ENCODE data around the gene ZNRF3. TPM values are rescaled to one million over a fixed set of nuclear protein-coding genes. Genes with fewer than 3 reads are reported as not detected.
"Not testable (repeated sequence)": the region's sequence is repeated elsewhere in the genome, so short reads cannot be mapped to it uniquely, and the experiment has no call there.

ZNRF3 gene
- total RNA-seq, 1 donor = 6.9 TPM

DNA sequence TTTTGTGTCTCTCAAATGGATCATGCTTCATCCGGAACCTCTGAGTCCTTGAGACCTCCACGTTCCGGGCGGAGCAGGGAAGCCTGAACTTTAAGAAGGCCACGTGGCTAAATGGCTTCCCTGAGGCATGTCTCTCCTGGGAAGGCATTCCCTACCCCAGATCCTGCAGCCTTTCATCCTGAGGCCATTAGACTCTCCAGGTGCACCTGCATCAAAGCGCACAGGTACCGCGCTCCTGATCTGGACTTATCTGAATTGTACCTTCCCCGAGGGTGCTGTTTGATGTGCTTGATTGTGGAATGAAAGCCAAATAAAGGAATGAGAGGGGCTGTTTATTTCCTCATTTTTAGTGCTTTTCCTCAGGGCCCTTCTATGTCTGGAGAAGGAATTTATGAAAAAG is 155.8 kb downstream of the ZNRF3 start:
- Histone ChIP-seq H3K4me1 (ENCODE audit: insufficient read depth, low read length) (peaks cover 27% of the 10 kb centered on the region), H3K36me3 (ENCODE audit: insufficient read depth, low read length) (no peaks in the 10 kb centered on the region), H3K9me3 (ENCODE audit: low read depth, low read length) (no peaks in the 10 kb centered on the region), H3K27ac (ENCODE audit: low read depth, low read length) (no peak overlapping the region), H3K79me2 (ENCODE audit: insufficient read depth, low read length) (peaks cover 1% of the 10 kb centered on the region), H4K20me1 (ENCODE audit: insufficient read depth, low read length) (peaks cover 3% of the 10 kb centered on the region), H3K27me3 (ENCODE audit: insufficient read depth, low read length) (no peaks in the 10 kb centered on the region), H3K4me2 (ENCODE audit: insufficient read depth, low read length) (no peak overlapping the region), H2AFZ (ENCODE audit: low read length) (no peak overlapping the region), H3K4me3 (ENCODE audit: insufficient read depth, low read length) (no peak overlapping the region)
- no peak for DNase-seq (ENCODE audit: insufficient read length, low spot score, missing footprints)
- TF ChIP-seq, protein P1, sequence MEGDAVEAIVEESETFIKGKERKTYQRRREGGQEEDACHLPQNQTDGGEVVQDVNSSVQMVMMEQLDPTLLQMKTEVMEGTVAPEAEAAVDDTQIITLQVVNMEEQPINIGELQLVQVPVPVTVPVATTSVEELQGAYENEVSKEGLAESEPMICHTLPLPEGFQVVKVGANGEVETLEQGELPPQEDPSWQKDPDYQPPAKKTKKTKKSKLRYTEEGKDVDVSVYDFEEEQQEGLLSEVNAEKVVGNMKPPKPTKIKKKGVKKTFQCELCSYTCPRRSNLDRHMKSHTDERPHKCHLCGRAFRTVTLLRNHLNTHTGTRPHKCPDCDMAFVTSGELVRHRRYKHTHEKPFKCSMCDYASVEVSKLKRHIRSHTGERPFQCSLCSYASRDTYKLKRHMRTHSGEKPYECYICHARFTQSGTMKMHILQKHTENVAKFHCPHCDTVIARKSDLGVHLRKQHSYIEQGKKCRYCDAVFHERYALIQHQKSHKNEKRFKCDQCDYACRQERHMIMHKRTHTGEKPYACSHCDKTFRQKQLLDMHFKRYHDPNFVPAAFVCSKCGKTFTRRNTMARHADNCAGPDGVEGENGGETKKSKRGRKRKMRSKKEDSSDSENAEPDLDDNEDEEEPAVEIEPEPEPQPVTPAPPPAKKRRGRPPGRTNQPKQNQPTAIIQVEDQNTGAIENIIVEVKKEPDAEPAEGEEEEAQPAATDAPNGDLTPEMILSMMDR (IDR thresholded peaks at IDR 0.05; ENCODE audit: extremely low read depth, low read depth, low read length) = no peak

DNA sequence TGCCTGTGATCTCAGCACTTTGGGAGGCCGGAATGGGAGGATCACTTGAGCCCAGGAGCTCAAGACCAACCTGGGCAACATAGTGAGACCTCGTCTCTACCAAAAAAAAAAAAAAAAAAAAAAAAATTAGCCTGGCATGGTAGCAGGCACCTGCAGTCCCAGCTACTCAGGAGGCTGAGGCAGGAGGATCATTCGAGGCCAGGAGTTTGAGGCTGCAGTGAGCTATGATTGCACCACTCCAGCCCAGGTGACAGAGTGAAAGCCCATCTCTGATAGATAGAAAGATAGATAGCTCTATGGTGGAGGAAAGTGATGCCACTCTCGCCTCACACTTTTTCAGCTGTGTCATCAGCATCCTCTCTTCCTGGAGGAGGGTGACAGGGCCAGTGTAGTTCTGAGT is 156.3 kb downstream of the ZNRF3 start:
- not testable (repeated sequence) for H3K27ac ChIP-seq (ENCODE audit: low read depth, low read length); H3K9me3 ChIP-seq (ENCODE audit: low read depth, low read length); H3K27me3 ChIP-seq (ENCODE audit: insufficient read depth, low read length); H3K4me2 ChIP-seq (ENCODE audit: insufficient read depth, low read length); H4K20me1 ChIP-seq (ENCODE audit: insufficient read depth, low read length); H3K4me3 ChIP-seq (ENCODE audit: insufficient read depth, low read length); H3K36me3 ChIP-seq (ENCODE audit: insufficient read depth, low read length); H2AFZ ChIP-seq (ENCODE audit: low read length); H3K79me2 ChIP-seq (ENCODE audit: insufficient read depth, low read length); DNase-seq (ENCODE audit: insufficient read length, low spot score, missing footprints)
- peaks cover 32% of the 10 kb centered on the region for H3K4me1 ChIP-seq (ENCODE audit: insufficient read depth, low read length)

DNA sequence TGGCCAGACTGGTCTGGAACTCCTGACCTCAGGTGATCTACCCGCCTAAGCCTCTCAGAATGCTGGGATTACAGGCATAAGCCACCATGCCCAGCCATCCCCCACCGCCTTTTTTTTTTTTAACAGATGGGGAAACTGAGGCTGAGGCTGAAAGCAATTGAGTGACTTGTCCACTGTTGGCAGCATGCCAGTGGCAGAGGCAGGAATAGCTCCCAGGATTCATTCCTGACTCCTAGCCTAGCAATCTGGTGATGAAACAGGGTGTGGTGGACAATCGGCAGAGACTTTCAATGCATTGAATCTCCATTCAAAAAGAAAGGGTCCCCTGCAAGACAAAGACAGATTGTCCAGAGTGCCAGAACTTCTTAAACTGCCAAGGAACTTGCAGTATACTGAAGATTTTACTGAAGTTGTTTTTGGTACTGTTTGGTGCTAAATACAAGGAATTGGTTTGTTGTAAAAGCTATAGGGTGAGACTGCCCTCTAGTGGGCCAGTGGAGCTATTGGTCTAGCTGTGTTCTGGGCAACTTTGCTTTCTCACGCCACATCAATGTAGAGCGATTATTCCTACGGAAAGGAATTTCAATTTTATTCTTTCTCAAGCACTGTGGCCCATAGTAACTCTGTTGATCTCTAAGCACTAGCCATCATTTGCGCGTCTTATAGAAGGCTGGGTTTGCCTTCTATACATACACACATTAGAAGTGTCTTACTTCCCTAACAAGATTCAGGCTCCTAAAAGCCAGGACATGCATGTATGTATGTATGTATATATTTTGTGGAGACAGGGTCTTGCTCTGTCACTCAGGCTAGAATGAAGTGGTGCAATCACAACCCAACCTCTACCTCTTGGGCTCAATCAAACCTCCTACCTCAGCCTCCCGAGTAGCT is 157.3 kb downstream of the ZNRF3 start:
- Histone ChIP-seq H2AFZ (ENCODE audit: low read length) (no peak overlapping the region), H3K36me3 (ENCODE audit: insufficient read depth, low read length) (no peaks in the 10 kb centered on the region), H3K79me2 (ENCODE audit: insufficient read depth, low read length) (no peaks in the 10 kb centered on the region), H3K27me3 (ENCODE audit: insufficient read depth, low read length) (no peaks in the 10 kb centered on the region), H4K20me1 (ENCODE audit: insufficient read depth, low read length) (peaks cover 8% of the 10 kb centered on the region), H3K27ac (ENCODE audit: low read depth, low read length) (peak overlapping the region; percentile 83), H3K4me3 (ENCODE audit: insufficient read depth, low read length) (no peak overlapping the region), H3K4me1 (ENCODE audit: insufficient read depth, low read length) (peaks cover 38% of the 10 kb centered on the region), H3K9me3 (ENCODE audit: low read depth, low read length) (no peaks in the 10 kb centered on the region), H3K4me2 (ENCODE audit: insufficient read depth, low read length) (peak overlapping the region; percentile 31)
- TF ChIP-seq, protein P1 (IDR thresholded peaks at IDR 0.05; ENCODE audit: extremely low read depth, low read depth, low read length) = peak; percentile 99
- peak; percentile 86 for DNase-seq (ENCODE audit: insufficient read length, low spot score, missing footprints)

DNA sequence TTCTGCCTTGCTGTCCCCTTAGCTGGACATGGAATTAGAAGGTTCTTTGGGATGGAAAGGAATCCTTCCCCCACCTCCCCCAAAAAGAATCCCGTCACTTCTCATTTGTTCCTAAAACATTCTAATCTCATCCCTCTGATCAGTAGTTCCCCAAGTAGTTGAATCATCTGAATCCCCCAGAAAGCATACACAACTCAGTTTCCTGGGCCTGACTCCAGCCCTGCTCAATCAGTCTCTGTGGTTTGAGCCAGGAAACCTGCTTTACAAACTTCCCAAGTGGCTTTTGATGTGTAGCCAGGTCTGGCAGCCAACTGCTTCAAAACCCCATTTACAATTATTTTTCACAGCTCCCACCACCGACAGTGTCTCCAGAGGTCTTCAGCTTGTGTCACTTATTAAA is 158.0 kb downstream of the ZNRF3 start:
- Histone ChIP-seq H3K4me1 (ENCODE audit: insufficient read depth, low read length) (peaks cover 38% of the 10 kb centered on the region), H4K20me1 (ENCODE audit: insufficient read depth, low read length) (peaks cover 8% of the 10 kb centered on the region), H2AFZ (ENCODE audit: low read length) (no peak overlapping the region), H3K4me2 (ENCODE audit: insufficient read depth, low read length) (peak overlapping the region; percentile 31), H3K79me2 (ENCODE audit: insufficient read depth, low read length) (no peaks in the 10 kb centered on the region), H3K27me3 (ENCODE audit: insufficient read depth, low read length) (no peaks in the 10 kb centered on the region), H3K27ac (ENCODE audit: low read depth, low read length) (peak overlapping the region; percentile 83), H3K36me3 (ENCODE audit: insufficient read depth, low read length) (no peaks in the 10 kb centered on the region), H3K9me3 (ENCODE audit: low read depth, low read length) (no peaks in the 10 kb centered on the region), H3K4me3 (ENCODE audit: insufficient read depth, low read length) (no peak overlapping the region)
- DNase-seq (ENCODE audit: insufficient read length, low spot score, missing footprints) = peak; percentile 49
- TF ChIP-seq, protein P1 (IDR thresholded peaks at IDR 0.05; ENCODE audit: extremely low read depth, low read depth, low read length) = no peak

All from osteoblast (primary cell).